Adrenal gland (tissue), 5 donors: Measurements from ENCODE around the gene BOD1.

Experiments
- CTCF ChIP-seq, 6 experiments: fragments of 450-650 bp in 4 of 6; fragments of 200-600 bp in 2 of 6; sonication (generic) in 1 of 6; IDR thresholded peaks; 1 replicate in 5 of 6; 2 replicates in 1 of 6; pipeline versions ENCODE4 v1.5.1 to v1.8.0; 2016 to 2021; ENCODE audit warnings: antibody characterized with exemption in 6 of 6, mild to moderate bottlenecking in 2 of 6, moderate library complexity in 1 of 6
- POLR2A ChIP-seq, 2 donors: fragments of 450-650 bp; IDR thresholded peaks; one replicate each; pipeline ENCODE4 v1.6.1; 2017; ENCODE audit warnings: antibody characterized with exemption in 2 of 2, mild to moderate bottlenecking in 2 of 2, moderate library complexity in 1 of 2
- donor health status: DM: no; HTN: no; CAD: no.

GRCh38 chr5:173582216-173583111, 34.0 kb downstream of the BOD1 start:
- no peak for TF ChIP-seq POLR2A (IDR thresholded peaks at IDR 0.05)
- TF ChIP-seq CTCF (IDR thresholded peaks at IDR 0.05): no peak
